Stimulated activated naive CD8-positive, alpha-beta T cell treated with anti-CD3 and anti-CD28 coated beads, Interleukin-15, Interleukin-2, amounts not matched to agents 100 ng/mL and 50 ng/mL, for 24 hours (primary cell): ENCODE results near the gene GSTA2.
"Not testable (repeated sequence)": the region's sequence is repeated elsewhere in the genome, so short reads cannot be mapped to it uniquely, and the experiment has no call there.

ENCODE experiments used
- H3K27ac Mint-ChIP-seq: one replicate; pipeline ENCODE4 v1.8.0; 2021; ENCODE audit warnings: mild to moderate bottlenecking, mixed read lengths
- H3K27me3 Mint-ChIP-seq: one replicate; pipeline ENCODE4 v1.8.0; 2021; ENCODE audit warnings: mixed read lengths
- H3K36me3 Mint-ChIP-seq: one replicate; pipeline ENCODE4 v1.8.0; 2021; ENCODE audit warnings: low read depth, mixed read lengths
- H3K4me1 Mint-ChIP-seq: one replicate; pipeline ENCODE4 v1.8.0; 2021; ENCODE audit warnings: low read depth, mixed read lengths
- H3K4me3 Mint-ChIP-seq: one replicate; pipeline ENCODE4 v1.8.0; 2021; ENCODE audit warnings: mild to moderate bottlenecking, mixed read lengths
- H3K9me3 Mint-ChIP-seq: one replicate; pipeline ENCODE4 v1.8.0; 2021; ENCODE audit warnings: mixed read lengths

Gene GSTA2

GRCh38 chr6:52779237-52779636 is 16.0 kb upstream of the GSTA2 start:
- Mint-ChIP-seq H3K4me3 (no peak overlapping the region), H3K9me3 (no peaks in the 10 kb centered on the region), H3K27me3 (peaks cover 33% of the 10 kb centered on the region), H3K27ac (no peak overlapping the region), H3K4me1 (no peaks in the 10 kb centered on the region), H3K36me3 (no peaks in the 10 kb centered on the region)

DNA sequence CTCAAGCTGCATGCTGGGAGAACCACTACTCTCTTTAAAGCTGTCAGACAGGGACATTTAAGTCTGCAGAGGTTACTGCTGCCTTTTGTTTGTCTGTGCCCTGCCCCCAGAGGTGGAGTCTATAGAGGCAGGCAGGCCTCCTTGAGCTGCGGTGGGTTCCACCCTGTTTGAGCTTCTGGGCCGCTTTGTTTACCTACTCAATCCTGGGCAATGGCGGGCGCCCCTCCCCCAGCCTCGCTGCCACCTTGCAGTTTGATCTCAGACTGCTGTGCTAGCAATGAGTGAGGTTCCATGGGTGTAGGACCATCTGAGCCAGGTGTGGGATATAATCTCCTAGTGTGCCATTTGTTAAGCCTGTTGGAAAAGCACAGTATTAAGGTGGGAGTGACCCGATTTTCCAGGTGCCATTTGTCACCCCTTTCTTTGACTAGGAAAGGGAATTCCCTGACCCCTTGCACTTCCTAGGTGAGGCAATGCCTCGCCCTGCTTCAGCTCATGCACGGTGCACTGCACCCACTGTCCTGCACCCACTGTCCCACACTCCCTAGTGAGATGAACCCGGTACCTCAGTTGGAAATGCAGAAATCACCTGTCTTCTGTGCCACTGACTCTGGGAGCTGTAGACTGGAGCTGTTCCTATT is 13.6 kb upstream of the GSTA2 start:
- not testable (repeated sequence) for H3K9me3 Mint-ChIP-seq, H3K4me1 Mint-ChIP-seq, H3K36me3 Mint-ChIP-seq, H3K4me3 Mint-ChIP-seq, H3K27ac Mint-ChIP-seq
- H3K27me3 Mint-ChIP-seq, result peaks cover 20% of the 10 kb centered on the region

DNA sequence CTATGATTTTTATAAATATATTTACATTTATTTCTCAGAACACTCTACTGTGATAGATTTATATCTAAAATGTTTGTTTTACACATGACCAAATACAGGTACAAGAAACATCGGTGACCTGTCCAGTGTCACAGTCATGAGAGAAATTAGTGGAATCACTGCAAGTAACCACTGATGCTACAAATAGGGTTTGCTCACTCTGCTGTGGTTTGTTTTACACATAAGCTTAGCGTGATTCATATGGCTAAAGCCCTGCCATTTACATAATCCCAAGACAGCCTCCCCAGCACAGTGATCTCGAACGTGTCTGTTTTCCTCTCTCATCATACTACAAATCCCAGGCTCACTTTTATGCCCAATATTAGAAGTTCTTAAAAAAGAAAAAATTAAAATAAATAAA is 6.1 kb upstream of the GSTA2 start:
- H3K36me3 Mint-ChIP-seq, H3K27me3 Mint-ChIP-seq, H3K4me3 Mint-ChIP-seq, H3K27ac Mint-ChIP-seq, H3K9me3 Mint-ChIP-seq, H3K4me1 Mint-ChIP-seq: not testable (repeated sequence)

DNA sequence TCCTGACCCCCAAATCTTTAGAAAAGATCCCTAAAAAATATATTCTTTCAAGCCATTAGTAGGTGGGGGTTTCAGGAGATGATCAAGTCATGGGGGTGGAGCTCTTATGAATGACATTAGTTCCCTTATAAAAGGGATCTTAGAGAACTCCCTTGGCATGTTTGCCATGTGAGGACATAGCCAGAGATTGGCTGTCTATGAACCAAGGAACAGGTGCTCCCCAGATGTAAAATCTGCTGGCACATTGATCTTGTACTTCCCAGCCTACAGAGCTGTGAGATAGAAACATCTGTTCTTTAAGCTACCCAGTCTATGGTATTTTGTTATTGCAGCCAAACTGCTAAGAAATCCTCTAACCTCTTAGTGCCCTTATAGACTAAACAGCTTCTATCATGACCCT is 4.4 kb upstream of the GSTA2 start:
- H3K9me3 Mint-ChIP-seq, H3K4me3 Mint-ChIP-seq, H3K4me1 Mint-ChIP-seq, H3K27me3 Mint-ChIP-seq, H3K36me3 Mint-ChIP-seq, H3K27ac Mint-ChIP-seq: not testable (repeated sequence)

DNA sequence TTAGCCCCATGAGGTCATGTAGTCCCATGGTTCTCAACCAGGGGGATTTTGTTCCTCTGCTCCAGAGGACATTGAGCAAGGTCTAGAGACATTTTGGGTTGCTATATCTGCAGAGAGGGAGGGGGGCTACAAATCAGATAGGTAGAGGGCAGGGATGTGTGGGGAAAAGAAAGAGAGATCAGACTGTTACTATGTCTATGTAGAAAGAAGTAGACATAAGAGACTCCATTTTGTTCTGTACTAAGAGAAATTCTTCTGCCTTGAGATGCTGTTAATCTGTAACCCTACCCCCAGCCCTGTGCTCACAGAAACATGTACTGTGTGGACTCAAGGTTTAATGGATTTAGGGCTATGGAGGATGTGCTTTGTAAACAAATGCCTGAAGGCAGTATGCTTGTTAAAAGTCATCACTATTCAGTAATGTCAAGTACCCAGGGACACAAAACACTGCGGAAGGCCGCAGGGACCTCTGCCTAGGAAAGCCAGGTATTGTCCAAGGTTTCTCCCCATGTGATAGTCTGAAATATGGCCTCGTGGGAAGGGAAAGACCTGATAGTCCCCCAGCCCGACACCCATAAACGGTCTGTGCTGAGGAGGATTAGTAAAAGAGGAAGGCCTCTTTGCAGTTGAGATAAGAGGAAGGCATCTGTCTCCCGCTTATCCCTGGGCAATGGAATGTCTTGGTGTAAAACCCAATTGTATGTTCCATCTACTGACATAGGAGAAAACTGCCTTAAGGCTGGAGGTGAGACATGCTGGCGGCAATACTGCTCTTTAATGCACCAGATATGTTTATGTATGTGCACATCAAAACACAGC is 1.4 kb downstream of the GSTA2 start:
- H3K9me3 Mint-ChIP-seq, H3K4me1 Mint-ChIP-seq, H3K36me3 Mint-ChIP-seq, H3K27ac Mint-ChIP-seq, H3K4me3 Mint-ChIP-seq: not testable (repeated sequence)
- peaks cover 19% of the 10 kb centered on the region for H3K27me3 Mint-ChIP-seq

DNA sequence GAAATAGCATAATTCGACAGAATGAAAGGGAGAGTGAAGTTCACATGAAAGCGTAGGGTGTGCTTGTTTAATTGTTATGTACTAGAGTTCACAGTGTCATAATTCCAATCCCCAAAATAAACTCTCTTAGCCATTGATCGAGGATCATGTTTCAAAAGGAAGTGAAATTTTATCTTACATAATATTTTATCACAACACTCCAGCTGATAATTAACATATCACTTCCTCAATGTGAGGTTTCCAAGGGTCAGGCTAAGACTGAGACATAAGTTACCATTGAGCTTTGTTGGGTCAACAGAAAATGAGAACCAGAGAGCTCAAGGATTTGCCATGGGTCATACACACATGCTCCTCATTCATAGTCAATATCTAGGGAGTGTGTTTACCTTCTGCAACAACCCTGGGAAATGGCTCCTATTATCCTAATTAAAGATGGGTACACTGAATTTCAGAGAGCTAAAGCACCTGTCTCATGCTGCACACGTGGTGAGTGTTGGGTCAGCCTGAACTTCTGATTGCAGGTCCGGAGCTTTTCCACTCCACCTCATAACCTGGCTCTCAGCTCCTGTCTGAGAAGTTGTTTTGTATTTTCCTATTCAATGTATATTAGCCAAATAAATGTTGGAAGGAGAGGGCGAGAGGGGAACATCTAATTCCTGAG is 3.0 kb downstream of the GSTA2 start:
- Mint-ChIP-seq H3K4me3 (no peak overlapping the region), H3K9me3 (no peaks in the 10 kb centered on the region), H3K4me1 (no peaks in the 10 kb centered on the region), H3K27ac (no peak overlapping the region), H3K27me3 (peaks cover 19% of the 10 kb centered on the region), H3K36me3 (no peaks in the 10 kb centered on the region)

DNA sequence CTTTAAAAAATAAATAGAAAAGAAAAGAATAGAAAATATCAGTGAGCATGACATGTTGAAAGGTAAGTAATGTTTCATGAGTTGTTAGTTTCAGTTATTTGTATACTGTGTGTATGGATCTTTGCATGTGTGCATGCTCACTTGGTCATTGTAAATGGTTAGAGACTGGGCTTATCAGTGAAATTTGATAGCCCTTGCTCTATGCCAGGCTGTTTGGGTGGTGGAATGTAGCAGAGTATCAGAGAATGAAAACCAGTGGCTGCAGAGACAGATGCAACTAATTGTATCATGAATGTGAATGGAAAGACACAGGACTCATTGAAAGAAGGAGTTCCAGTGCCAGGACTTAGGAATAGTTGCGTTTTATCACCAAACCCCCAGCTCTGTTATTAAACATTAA is 4.2 kb downstream of the GSTA2 start:
- Mint-ChIP-seq H3K36me3 (no peaks in the 10 kb centered on the region), H3K27me3 (peaks cover 16% of the 10 kb centered on the region), H3K4me1 (no peaks in the 10 kb centered on the region), H3K27ac (no peak overlapping the region), H3K9me3 (no peaks in the 10 kb centered on the region), H3K4me3 (no peak overlapping the region)

GRCh38 chr6:52757651-52758338 is 5.5 kb downstream of the GSTA2 start:
- peaks cover 14% of the 10 kb centered on the region for H3K27me3 Mint-ChIP-seq
- not testable (repeated sequence) for H3K27ac Mint-ChIP-seq

DNA sequence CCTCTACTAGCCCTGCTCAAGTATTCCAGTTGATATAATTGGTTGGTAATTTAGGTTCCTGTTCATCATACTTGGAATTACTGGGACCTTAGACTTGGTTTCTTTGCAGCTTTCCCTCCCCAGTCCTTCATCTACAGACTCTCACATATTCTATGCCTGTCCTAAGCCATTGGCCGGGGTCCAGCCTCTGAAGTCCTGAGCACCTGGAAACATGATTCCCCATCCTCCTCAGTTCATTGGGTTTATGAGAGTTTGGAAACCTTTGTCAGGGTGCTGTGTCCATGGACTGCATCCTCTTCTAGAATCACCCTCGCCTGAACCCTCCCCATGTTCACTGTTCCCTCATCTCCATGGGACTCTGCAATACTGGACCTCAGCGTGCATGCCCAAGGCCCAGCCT is 8.8 kb downstream of the GSTA2 start:
- Mint-ChIP-seq H3K4me1 (no peaks in the 10 kb centered on the region), H3K27me3 (peaks cover 8% of the 10 kb centered on the region), H3K36me3 (no peaks in the 10 kb centered on the region), H3K4me3 (no peak overlapping the region), H3K27ac (no peak overlapping the region), H3K9me3 (peaks cover 7% of the 10 kb centered on the region)

More at GRCh38 chr6:52757651-52758338, 5.5 kb downstream of the GSTA2 start:
- H3K36me3 Mint-ChIP-seq, H3K9me3 Mint-ChIP-seq, H3K4me1 Mint-ChIP-seq, H3K4me3 Mint-ChIP-seq: not testable (repeated sequence)

DNA sequence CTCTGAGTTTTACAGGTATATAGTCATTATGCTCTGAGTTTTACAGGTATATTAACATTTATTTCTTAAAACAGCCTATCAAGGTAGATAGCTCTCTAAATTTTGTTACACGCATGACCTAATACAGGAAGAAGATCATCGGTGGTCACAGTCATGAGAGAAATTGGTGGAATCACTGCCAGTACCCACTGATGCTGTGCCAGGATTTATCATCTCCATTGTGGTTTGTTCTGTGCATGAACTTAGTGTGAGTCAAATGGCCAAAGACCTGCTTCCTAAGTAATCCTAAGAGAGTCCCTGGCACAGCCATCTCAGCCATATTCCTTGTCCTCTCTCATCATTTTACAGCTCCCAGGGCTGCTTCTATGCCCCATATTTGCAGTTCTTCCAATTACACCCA is 10.1 kb downstream of the GSTA2 start:
- H3K9me3 Mint-ChIP-seq, result not testable (repeated sequence)

GRCh38 chr6:52752310-52752709 is 11.0 kb downstream of the GSTA2 start:
- Mint-ChIP-seq H3K9me3 (peaks cover 7% of the 10 kb centered on the region), H3K4me1 (no peaks in the 10 kb centered on the region), H3K27ac (no peak overlapping the region), H3K4me3 (no peak overlapping the region), H3K36me3 (no peaks in the 10 kb centered on the region), H3K27me3 (peaks cover 8% of the 10 kb centered on the region)

More for the DNA sequence above, 10.1 kb downstream of the GSTA2 start:
- not testable (repeated sequence) for H3K4me1 Mint-ChIP-seq, H3K27me3 Mint-ChIP-seq, H3K4me3 Mint-ChIP-seq, H3K36me3 Mint-ChIP-seq, H3K27ac Mint-ChIP-seq

DNA sequence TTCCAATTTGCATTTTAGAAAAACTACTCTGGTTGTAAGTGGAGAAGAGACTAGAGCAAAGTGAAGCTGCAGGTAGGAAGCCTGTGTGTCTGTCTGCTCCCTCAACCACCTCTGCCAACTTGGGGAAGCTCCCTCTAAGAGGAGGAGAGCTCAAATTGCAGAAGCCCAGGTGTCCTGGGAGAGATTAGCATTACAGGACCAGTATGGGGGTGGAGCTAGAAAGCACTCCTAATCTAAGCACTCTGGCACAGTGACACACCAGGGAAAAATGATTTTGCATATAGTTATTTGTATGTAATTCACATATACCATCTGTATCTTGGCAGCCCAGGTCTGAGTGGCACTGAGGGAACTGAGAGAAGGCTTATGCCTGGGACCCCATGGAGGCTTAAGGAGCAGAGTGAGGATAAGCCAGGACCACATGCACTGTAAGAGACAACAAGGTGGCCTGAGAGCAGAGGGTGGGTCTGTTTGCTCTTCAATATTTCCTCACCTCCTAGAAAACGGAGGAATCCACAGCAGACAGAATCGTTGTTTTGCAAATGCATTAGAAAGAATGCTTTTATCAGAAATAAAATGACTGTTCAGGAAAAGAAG is 13.6 kb downstream of the GSTA2 start:
- peaks cover 11% of the 10 kb centered on the region for H3K27me3 Mint-ChIP-seq
- H3K27ac Mint-ChIP-seq, result no peak overlapping the region

DNA sequence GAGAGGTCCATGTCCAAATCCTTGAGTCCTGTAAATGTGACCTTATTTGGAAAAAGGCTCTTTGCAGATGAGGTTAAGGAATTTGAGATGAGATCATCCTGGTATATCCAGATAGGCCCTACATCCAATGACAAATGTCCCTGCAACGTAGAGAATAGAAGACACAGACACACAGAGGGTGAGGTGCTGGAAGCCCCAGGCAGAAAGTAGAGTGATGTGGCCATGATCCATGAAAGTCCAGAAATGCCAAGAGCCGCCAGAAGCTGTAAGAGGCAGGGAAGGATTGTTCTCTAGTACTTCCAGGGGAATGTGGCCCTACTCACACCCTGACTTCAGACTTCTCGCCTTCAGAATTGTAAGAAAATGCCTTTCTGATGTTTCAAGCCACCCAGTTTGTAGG is 16.0 kb downstream of the GSTA2 start:
- H3K27ac Mint-ChIP-seq, H3K9me3 Mint-ChIP-seq, H3K4me1 Mint-ChIP-seq, H3K4me3 Mint-ChIP-seq, H3K36me3 Mint-ChIP-seq: not testable (repeated sequence)
- H3K27me3 Mint-ChIP-seq, result peaks cover 14% of the 10 kb centered on the region

More for the DNA sequence above, 13.6 kb downstream of the GSTA2 start:
- Mint-ChIP-seq H3K4me3 (no peak overlapping the region), H3K4me1 (no peaks in the 10 kb centered on the region), H3K36me3 (no peaks in the 10 kb centered on the region), H3K9me3 (peaks cover 7% of the 10 kb centered on the region)

GRCh38 chr6:52746213-52746612 is 17.1 kb downstream of the GSTA2 start:
- Mint-ChIP-seq H3K36me3 (no peaks in the 10 kb centered on the region), H3K9me3 (peaks cover 3% of the 10 kb centered on the region), H3K4me1 (no peaks in the 10 kb centered on the region), H3K27me3 (peaks cover 11% of the 10 kb centered on the region), H3K27ac (no peak overlapping the region), H3K4me3 (no peak overlapping the region)

DNA sequence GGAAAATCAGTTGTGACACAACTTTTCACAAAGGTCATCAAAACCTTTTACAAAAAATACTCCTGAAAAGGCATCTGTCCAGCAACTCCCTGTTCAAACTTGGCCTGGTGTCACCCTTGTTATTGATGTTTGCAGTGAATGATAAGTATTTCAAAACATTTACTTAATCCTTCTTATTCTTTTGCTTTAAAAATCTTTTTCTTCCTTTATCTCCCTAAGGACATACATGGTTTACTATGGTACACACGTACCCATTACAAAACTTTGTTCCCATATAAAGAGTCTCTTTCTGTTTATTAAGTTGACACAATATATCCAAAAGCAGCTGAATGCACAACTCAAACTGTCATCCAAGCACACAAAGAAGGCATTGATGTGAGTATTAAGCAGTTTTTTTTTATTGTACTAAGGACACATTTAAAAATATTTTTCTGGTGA is 17.5 kb downstream of the GSTA2 start:
- Mint-ChIP-seq H3K4me3 (no peak overlapping the region), H3K27me3 (peaks cover 11% of the 10 kb centered on the region), H3K36me3 (no peaks in the 10 kb centered on the region), H3K9me3 (peaks cover 2% of the 10 kb centered on the region), H3K4me1 (no peaks in the 10 kb centered on the region), H3K27ac (no peak overlapping the region)
